ENCODE measurements around the gene DUSP19. TPM values are rescaled to one million over a fixed set of nuclear protein-coding genes. Genes with fewer than 3 reads are reported as not detected.

DUSP19 gene
- total and polyA plus RNA-seq, 2 of the 8 experiments (the other 6 are each of a cell fraction or from before 2014, with no cell fraction given), result 0.73 to 2.3 TPM

DNA sequence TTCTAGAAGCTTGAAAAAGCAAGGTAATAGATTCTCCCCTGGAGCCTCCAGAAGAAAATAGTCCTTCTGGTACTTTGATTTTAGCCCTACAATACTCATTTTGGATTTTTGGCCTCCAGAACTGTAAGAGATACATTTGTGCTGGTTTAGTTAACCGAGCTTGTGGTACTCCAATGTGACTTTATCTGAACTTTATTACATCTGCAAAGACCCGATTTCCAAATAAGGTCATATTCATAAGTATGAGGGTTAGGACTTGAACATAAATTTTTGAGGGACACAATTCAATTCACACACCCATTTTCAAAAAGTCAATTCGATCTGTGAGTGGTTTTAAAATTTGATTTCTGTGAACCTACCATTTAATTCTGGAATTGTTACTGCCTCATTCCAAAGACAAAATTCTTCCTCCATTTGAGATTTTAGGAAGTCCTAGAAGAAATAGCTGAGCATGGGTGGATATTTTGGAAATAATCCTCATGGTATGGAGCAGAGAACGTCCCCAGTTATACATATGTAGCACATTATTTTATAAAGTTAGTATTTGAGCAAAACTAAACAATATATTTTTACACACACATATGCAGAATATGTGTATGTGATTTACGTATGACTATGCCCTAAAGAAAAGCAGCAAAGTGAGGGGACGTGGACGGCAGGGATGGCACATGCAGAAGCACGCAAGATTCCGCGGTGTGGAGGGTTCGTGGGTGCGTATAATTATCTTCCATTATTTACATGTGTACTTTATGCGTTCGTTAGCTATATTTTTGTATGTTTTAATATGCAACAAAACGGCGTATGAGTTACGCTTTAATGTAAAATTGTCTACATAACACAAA is 44.8 kb downstream of the DUSP19 start:
- Histone ChIP-seq H3K36me3 (ENCODE audit: control insufficient read depth in 2 of 4, insufficient read depth in 4 of 4, low read length in 3 of 4) (peaks cover 0 to under 1% (median 0%) of the 10 kb centered on the region in 4 experiments; a peak in 2 of 8 replicates), H4K8ac (ENCODE audit: extremely low read depth, insufficient read depth, low read length) (peak overlapping the region; percentile 91), H3K4me3 (ENCODE audit: extremely low read depth in 1 of 4, insufficient read depth in 2 of 4, low read depth in 3 of 4, low read length in 4 of 4) (peak overlapping the region; percentile 72 to 96 (median 92)), H3K79me2 (ENCODE audit: control insufficient read depth in 1 of 2, insufficient read depth in 2 of 2, low read length in 2 of 2) (peaks cover 18 to 39% of the 10 kb centered on the region in 2 experiments), H3K4ac (replicated peaks; ENCODE audit: insufficient read length, low read depth, low read length) (no peak overlapping the region), H2BK12ac (ENCODE audit: low read depth, low read length) (no peak overlapping the region; the same call in 1 of the 2 replicates), H3K23me2 (ENCODE audit: low read depth, low read length) (no peaks in the 10 kb centered on the region; the same call in 1 of the 2 replicates), H2AK5ac (ENCODE audit: low read depth, low read length) (no peak overlapping the region), H3K9me3 (ENCODE audit: insufficient read depth in 2 of 2, low read depth in 1 of 2, low read length in 1 of 2) (no peaks in the 10 kb centered on the region), H4K91ac (replicated peaks; ENCODE audit: insufficient read length, low read length) (peak overlapping the region; percentile 57), H3K18ac (ENCODE audit: extremely low read depth, low read length) (peak overlapping the region; percentile 80; the same call in 1 of the 2 replicates), H2BK5ac (ENCODE audit: low read depth, low read length) (no peak overlapping the region; the same call in 1 of the 2 replicates), H2BK20ac (ENCODE audit: low read length) (no peak overlapping the region), H3K4me2 (ENCODE audit: insufficient read depth in 1 of 2, low read depth in 2 of 2, low read length in 2 of 2) (peak overlapping the region; percentile 79 to 89), H3K4me1 (replicated peaks in 1 of 4; ENCODE audit: control insufficient read depth in 3 of 4, insufficient read depth in 4 of 4, low read length in 3 of 4) (peaks cover 0 to 12% (median 5%) of the 10 kb centered on the region in 4 experiments; a peak in 6 of 7 replicates), H3K9ac (replicated peaks in 1 of 4; ENCODE audit: extremely low read depth in 1 of 4, low read depth in 3 of 4, low read length in 3 of 4) (peak overlapping the region in 3 of 4 experiments; percentile 93 to 98 (median 97); a peak in 4 of 7 replicates), H4K5ac (ENCODE audit: insufficient read length, low read depth, low read length) (peak overlapping the region; percentile 84), H3K79me1 (ENCODE audit: low read depth, low read length) (no peaks in the 10 kb centered on the region), H4K20me1 (replicated peaks in 1 of 2; ENCODE audit: control insufficient read depth in 1 of 2, insufficient read depth in 2 of 2, low read length in 2 of 2) (peaks cover 2 to 3% of the 10 kb centered on the region in 2 experiments), H2BK15ac (ENCODE audit: low read length) (no peak overlapping the region), H3K56ac (replicated peaks; ENCODE audit: insufficient read length, low read depth, low read length) (no peak overlapping the region), H3K27me3 (replicated peaks in 1 of 4; ENCODE audit: control insufficient read depth in 3 of 4, extremely low read depth in 1 of 4, insufficient read depth in 3 of 4, low read length in 3 of 4) (no peaks in the 10 kb centered on the region), H3K27ac (ENCODE audit: low read depth, low read length) (peak overlapping the region; percentile 97), H2AFZ (ENCODE audit: low read length) (peak overlapping the region; percentile 99), H2BK120ac (replicated peaks; ENCODE audit: low read depth, low read length) (no peak overlapping the region), H3K23ac (ENCODE audit: insufficient read length) (no peak overlapping the region), H3K14ac (ENCODE audit: insufficient read length) (no peak overlapping the region)
- CTCF ChIA-PET (ENCODE audit: partially characterized antibody), result interaction anchor here (0.7 to 1.8 kb wide), 5 partner anchors 15 to 223 kb away, joined by 3 to 5 read pairs (median 3); no protein-coding TSS in a partner anchor
- FAIRE-seq (no peak), DNase-seq (ENCODE audit: low read depth in 1 of 2, low spot score in 2 of 2) (no peak)
- 57% methylated on average over 17 of the region's 17 CpGs; no CpG with 5 or more reads in 1 of the 2 experiments for WGBS, 2 experiments (ENCODE audit: extremely low coverage in 1 of 2, insufficient coverage in 1 of 2, insufficient read length in 1 of 2, insufficient replicate concordance in 2 of 2, low coverage in 1 of 2, low lambda C conversion rate in 2 of 2, missing lambda C conversion rate in 1 of 2)
- POLR2A ChIA-PET (ENCODE audit: partially characterized antibody), result interaction anchor here (0.8 to 2.4 kb wide), 8 partner anchors 9 to 105 kb away, joined by 3 to 13 read pairs (median 4); partner anchors contain the start of gene DUSP19
- TF ChIP-seq ATF2 (IDR thresholded peaks at IDR 0.05; ENCODE audit: low read length), result no peak
- TF ChIP-seq FOSL1 (IDR thresholded peaks at IDR 0.05; ENCODE audit: insufficient read depth, low read depth, low read length), result no peak
- TF ChIP-seq SAP30 (IDR thresholded peaks at IDR 0.05; ENCODE audit: insufficient read depth, insufficient replicate concordance, low read length), result no peak
- TF ChIP-seq SP2 (IDR thresholded peaks at IDR 0.05; ENCODE audit: low read length), result no peak
- no peak for TF ChIP-seq HDAC2 (IDR thresholded peaks at IDR 0.05; ENCODE audit: borderline replicate concordance in 1 of 2, low read depth in 2 of 2, low read length in 2 of 2)
- no peak for TF ChIP-seq JUND (IDR thresholded peaks at IDR 0.05; ENCODE audit: low read length)
- no peak for TF ChIP-seq ZNF274 (IDR thresholded peaks at IDR 0.05; ENCODE audit: borderline replicate concordance, extremely low read depth, low read length)
- TF ChIP-seq CTBP2 (IDR thresholded peaks at IDR 0.05; ENCODE audit: borderline replicate concordance, insufficient read depth, insufficient read length, low read length), result no peak
